Activated T-helper 1 cell treated with anti-CD3 and anti-CD28 coated beads, Interleukin-2, amount 50 U/mL, for 16 hours (primary cell): Measurements from ENCODE around the gene NEDD4L.

ENCODE experiments used
- DNase-seq, 2 donors: peaks; one replicate each; pipeline ENCODE4 v3.0.0-alpha.2; 2020; ENCODE audit warnings: low read depth in 1 of 2, low spot score in 1 of 2

Gene NEDD4L

DNA sequence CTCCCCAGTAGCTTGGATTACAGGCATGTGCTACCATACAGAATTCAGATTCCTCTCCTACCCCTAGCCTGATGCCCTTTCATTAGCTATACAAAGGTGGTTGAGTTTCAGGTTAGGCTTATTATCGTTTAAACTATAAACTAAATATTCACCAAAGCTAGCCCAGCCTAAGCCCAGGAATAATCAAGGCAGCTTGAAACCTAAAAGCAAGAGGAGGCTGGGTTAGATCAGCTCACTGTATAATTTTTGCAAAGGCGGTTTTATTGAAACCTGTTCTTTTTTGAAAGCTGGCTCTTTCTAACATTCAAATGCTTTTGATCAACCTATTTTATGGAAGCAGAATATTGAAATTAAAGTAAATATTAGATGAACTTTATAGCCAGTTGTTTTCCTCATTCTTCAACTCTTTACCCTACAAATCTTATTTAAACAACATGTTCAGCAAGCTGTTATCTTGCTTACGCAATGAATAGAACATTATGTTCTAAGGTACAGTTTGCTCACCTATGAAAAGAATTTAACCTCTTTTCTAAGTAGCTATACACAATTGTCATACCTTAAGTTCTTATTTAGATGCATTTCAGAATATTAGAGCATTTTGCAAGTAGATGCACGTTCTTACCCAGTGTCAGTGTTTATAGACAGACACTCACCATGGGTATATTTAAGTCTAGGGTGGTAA is 241.6 kb downstream of the NEDD4L start:
- no peak for DNase-seq

DNA sequence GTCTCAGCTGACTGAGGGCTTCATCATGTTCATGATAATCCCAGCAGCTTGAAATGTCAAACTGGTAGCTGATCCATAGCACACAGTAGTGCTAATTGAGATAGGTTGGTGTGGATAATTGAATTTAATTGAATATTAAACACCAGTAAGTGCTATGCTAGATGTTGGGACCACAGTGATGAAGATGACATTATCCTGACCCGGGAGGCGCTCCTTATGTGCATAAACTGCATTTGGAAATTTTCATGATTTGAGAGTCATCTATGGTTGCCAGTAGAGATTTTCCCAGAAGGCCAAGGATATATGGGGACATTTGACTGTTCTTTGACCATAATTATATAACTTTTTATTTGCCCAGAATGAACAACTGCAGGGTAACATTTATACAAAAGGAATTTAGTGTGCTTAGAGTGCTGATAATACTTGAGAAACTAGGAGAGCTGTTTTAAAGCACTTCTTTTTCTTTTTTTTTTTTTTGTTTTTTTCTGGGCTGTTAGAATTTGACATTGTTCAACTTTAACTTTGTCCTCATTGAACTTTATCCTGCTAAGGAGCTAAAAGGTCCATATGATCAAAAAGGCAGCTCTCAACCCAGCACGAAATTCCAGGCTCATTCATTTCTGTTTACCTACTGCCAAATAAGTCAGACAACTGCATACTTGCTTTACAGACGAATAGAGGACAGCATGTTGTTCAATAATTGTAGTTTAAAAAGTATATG is 242.8 kb downstream of the NEDD4L start:
- no peak for DNase-seq

DNA sequence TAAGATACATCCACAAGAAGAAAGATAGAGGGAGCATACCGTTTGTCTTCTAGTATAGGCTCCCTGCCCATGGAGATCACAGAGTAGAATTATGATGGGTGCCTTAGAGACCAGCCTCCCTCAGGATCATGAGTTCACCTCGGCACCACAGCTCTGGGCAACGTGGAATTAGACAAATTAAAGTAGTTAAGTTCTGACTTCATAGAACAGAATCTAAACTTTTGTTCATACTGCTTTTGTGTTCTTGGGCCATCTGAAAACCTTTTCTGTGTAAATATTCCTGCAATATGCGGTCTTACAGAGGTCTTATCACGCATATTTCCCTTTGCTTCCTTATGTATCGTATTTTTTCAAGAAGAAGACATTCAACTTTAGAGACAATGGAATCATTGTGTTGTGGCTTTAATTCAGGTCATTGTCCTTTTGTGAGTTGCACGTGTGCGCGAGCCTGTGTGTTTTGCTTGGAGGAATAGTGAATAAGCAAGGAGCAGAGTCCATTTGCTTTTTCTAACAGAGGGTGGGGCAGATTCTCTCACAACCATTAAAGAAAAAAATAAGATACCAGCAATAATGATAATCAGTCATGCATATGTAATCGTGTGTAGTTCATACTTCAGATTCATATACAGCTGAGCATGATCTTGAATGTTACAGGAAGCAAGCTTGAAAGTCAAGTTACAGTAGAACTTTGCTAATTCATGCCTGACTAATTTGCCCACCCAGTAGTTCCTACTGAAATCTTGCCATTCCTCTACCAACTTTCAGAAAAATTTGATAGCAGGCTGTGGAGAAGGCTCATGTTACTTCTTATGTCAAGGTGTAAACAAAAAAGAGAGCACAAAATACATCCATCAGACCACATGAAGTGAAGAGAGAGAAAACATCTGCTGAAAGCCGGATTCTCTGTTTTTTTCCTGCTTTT is 243.6 kb downstream of the NEDD4L start:
- DNase-seq, result no peak

DNA sequence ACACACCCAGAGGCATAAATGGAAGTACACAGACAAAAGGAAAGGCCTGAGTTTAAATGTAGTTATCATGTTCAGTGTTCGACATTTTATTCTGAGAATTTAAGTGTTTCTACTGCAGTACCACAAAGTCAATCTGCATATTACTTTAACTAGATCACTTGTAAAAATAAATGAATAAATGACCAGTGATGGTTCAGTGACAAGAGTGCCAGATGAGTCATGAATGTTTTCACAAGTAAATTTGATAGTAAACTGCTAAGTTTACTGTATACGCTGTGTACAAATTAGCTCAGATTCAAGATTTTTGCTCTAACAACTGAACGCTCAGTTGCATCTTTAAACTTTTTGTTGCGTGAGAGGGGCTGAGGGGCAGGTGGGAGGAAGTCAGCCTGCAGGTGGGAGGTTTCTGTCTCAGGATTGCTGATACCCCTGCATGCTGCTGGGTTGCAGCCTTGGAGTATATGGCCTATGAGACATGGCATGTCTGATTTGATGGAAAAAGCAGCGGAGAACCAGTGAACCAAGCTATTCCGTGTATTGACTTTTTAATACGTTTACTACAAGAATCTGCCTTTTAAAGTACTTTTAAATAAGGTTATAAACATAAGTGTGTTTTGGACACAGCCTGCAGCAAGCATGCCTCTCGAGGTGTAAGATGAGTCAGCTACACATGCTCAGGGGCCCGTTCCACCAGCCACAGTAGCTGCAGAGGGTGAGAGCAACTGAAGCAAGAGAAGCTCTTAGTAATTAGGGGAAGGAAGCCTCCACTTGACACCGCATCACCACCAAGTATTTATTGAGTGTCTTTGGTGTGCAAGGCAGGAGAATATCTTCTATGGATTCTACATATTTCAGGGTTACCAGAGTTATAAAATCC is 245.1 kb downstream of the NEDD4L start:
- no peak for DNase-seq

DNA sequence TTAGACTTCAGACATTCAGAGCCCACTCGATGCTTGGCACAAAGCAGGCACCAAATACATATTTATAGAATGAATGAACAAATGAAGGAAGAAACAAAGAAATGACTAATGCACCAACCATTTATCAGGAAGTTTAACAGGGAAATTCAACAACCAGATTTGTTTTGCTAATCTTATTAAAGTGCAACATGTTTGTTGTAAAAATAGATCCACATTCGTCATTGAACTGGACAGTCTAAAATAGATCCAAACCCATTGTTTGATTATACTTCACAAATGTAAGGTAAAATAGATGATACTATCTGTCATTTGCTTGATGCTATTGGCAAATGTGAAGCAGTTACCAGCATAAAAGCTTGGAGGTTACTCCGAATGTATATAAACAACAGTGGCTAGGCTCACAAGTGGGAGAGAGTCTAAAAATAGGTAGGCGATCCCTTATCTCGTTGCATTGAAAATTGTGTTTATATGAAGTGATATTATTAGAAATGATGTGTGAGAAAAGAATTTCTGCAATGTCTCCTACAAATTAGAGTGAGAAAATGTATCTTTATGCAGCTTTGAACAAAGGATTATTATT is 246.2 kb downstream of the NEDD4L start:
- DNase-seq, result no peak

DNA sequence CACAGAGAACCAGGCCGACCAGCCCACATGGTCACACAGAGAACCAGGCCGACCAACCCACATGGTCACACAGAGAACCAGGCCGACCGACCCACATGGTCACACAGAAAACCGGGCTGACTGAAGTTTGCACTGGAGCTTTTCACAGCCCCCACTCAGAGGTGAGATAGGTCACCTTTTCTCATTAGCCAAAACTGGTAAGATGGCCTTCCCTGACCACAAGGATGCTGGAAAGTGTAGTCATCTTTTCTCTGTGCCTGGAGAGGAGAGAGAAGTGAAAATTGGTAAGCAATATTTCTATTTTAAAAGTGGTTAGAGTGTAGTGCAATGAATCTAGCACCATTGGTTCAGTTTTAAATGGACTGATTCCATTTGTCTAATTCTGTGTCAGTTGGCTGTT is 247.1 kb downstream of the NEDD4L start:
- DNase-seq, result no peak

DNA sequence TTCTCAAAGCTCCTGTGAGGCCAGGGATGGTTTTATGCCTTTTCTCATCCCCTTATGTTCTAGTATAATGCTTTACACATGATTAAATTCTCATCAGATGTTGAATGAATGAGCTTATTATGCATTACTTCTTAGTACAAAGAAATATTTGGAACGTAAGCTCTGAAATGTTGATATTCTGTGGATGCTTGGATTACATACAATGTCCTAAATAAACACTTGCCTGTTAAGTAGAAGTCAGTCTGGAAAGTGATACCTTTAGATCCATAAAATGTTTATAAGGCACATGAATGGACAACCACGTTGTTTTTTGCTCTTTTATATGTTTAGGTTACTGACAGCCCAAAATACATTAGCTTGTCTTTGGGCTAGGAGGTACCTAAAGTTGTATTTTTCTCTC is 248.6 kb downstream of the NEDD4L start:
- DNase-seq, result no peak

DNA sequence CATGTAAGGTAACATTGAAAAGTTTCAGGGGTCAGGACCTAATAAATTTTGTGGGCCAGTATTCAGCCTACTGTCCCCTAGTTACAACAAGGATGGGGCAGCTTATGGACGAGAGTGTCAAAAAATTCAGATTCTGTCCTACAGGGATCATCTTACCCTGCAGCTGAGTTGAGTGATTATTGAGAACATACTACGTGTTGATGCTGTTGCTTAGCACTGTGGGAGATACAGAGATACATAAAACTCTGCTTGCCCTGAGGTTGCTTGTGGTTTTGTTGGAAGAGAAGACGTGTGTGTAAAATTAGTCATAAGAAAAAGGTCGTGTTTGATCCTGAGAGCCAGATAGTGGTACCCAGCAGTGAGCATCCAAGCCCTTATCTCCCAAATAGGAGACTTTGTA is 253.2 kb downstream of the NEDD4L start:
- DNase-seq, result no peak

DNA sequence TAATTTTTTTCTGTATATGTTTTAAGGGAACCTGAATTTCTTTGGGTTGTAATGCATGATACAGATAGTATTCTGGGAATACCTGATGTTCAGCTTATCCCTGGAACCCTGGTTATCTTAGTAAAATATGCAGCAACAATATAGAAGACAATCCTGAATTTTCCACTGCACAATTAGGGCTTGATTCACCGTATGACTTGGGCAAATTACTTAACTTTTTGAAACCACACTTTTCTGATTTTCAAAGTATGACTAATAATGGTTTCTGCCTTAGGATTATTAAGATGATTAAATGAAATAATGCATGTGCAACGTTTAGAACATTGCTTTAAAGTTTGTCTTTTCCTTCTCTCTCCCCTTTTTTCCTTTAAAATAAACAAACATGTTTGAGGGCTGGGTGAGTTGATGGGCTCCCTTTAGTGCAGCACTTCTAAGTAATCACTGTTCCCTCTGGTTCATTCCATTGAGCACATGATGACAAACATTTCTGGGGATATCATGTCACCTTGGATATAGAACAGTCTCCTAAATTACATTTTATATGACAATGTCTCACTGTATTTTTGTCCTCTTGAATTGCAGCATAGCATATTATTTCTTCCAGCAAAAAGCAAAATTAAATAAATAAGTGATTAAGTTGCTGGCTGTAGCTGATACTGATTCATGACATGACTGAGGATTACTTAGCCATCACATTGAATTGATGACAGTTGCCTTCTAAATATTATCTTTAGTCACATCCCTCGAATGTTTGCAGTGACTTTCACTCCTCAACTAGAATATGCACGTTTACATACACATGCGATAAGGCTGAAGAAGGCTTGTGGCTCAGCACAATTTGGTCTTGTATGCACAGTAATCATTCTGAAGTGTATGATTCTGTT is 254.5 kb downstream of the NEDD4L start:
- DNase-seq, result no peak

DNA sequence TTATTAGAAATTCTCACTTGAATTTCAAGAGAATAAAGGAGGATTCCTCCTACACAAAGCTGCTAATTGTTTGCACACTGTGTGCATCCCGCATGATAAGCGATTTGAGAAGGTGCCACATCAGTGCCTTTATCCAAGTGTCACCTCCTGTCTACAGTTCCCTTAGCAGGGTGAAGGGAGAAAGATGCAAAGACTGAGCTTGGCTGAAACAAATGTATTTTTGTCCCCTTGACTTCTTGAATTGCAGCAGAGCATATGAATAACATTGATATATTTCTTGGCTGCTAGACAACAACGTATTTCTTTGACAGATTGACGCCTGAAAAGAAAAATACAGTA is 255.1 kb downstream of the NEDD4L start:
- no peak for DNase-seq

DNA sequence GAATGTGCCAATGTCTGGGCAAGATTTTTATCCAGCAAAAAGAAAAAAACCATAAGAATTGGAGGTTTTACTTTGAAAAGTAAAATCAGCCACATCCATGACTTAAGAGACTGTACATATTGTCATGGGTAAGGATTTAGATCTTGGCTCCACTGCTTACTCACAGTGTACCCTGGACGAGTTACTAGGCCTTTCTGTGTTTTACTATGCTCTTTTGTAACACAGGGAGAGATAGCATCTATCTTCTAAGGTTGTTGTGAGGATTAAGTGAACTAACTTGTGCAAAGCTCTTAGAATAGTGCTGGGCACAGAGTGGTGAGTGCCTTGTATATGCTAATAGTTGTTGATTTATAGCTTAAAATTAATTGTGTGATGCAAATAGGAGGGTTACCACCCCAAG is 255.9 kb downstream of the NEDD4L start:
- DNase-seq, result no peak

DNA sequence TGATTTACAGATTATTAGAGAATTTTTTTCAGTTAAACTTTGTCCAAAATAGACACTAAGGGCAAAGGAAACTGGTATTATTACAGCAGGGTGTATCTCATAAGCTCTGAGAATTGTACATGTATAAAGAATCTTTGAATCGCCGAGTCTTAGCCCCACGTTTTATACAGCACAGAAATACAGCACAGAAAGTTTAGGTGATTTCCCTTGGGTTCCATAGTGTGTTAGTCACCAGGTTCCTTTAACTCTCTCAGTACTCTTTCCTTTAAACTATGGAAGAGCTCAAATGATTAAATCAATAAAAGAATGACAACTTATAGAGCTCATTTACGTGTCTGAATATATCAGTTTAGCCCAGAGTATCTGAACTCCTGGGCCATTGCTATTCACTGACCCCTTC is 256.8 kb downstream of the NEDD4L start:
- no peak for DNase-seq

DNA sequence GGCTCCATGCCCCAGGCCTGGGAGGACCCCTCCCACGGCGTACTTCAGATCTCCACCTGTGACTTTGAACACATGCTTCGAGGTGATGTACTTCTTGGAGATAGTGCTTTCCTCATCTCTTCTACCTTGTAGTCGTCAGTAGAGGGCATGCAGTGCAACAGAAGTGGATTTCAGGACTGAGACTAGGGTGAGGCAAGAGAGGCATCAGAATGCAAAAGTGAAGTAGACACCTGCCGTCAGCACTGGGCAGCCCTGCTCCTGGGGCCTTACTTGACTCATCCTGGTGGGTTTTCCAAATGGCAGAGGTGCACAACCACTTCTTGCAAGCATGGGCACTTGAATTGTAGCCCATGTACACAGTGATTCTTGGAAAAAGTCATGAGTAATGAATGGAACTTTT is 258.8 kb downstream of the NEDD4L start:
- no peak for DNase-seq

DNA sequence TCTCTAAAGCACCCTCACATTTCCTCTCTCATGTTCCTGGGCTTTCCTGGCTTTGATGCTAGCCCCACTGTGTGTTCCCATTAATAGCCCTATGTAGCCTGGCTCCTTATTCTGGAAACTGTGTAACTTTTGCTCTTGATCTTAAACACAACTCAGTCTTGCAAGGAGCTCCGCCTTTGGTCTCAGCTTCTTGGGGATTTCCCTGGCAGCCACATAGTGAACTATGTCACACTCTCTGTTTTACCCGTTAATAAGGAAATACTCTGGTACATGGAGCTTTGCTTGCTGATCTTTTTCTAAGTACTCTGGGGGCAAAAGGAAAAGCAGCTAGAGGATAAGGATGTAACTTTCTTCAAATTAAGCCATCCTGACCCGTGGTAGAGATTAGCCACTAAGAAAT is 259.3 kb downstream of the NEDD4L start:
- no peak for DNase-seq

DNA sequence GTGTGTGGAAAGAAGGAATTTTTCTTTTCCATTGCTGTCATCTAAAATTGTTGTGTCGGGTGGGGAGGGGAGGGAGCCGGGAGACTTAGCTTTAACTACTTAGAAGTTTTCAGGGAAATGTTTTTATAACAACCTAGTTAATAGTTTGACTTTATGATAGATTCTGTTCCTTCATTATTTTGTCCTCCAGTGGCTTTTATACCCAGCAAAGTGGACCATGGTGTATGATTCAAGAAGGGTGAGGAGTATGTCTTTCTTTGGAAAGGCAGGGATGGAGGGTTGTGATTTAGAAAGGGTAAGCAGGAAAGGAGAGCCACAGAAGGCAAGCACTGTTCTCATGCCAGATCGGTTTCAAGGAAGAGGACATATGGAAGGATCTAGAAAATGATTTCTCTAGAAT is 261.8 kb downstream of the NEDD4L start:
- no peak for DNase-seq

DNA sequence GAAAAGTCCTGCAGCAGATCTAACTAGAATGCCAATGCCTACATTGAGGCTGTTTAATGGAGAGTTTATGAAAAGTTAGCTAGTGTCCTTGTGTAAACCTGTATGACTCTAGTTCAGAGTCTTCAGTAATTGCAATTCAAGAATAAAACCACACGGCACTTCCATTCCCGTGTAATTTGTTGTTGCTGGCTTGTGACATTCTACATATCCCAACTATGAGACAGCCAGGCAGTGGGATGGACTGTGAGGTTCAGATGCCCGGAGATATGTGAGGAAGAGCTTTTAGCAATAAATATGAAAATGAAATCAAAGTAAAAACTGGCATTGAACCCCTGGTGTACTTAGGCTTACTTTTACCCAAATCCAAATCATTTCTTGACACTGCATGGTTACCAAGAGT is 263.4 kb downstream of the NEDD4L start:
- no peak for DNase-seq

DNA sequence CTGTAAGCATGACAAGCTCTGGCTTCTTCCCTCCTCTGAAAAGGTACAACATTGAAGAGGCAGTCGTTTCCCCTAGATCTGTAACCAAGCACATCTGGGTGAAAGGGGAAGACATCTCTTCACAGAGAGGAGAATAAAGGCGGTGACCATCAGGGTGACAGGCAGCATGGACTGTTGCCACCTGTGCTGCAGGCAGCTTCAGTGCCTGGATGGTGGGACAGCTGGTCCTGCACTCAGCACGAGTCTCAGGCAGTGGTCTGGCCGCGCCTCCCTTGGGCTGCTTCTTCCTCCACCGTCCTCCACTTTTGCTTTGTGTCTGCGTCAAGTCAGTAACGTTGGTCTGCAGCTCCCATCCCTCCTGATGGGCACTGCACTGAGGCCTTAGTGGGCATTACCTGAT is 264.4 kb downstream of the NEDD4L start:
- DNase-seq, result no peak

DNA sequence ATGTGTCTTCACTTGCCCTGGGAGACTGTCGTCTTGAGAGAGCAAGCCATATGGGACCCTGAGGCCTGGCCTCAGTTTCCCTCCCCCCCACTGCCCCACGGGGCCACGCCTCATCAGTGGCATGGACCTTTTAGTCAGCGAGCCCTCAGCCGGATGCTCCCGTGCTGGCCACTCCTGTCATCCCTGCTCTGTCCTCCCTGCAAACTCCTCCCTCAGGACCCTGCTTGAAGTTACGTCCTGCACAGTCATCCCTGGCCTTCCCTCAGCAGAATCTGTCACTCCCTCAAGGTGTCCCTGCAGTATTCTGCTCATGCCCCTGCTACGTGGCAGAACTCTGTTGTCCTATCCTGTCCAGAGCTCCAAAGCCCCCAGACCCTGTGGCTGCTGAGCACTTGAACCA is 265.1 kb downstream of the NEDD4L start:
- no peak for DNase-seq

DNA sequence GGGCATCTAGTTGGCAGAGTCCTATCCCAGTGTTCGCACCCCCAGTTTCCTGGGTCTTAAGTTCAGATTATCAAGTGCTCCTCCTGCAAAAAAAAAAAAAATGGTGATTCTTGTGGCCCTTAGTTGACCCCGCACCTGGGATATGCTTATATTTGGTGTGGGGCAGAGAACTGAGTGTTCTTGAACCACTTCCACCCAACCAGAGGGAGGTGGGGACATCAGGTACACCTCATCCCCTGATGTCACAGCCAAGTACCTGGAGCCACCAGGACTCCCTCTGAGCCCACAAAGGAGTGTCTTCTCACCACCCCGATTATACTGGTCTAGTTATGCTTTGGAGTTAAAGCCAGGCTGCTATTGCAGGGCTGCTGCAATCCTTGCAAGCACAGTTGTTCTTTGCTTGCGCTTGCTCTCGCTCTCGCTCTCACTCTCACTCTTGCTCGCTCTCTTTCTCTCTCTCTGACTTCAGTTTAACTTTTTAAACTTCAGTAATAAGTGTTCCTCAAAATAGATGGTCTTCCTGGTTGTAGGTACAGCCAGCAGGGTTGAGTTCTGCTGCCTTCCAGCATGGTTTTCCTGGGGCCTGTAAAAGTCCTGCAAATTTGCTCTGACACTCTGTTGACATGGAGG is 265.7 kb downstream of the NEDD4L start:
- DNase-seq, result no peak
